SK-N-MC (cell line): Measurements from ENCODE around the gene PLTP.

ENCODE experiments used
- EZH2 ChIP-seq: fragments of 200-600 bp; sonication (generic); IDR thresholded peaks from one replicate; pipeline ENCODE4 v1.6.1; 2017; ENCODE audit warnings: antibody characterized with exemption
- POLR2AphosphoS5 ChIP-seq: IDR thresholded peaks from 2 replicates; pipeline ENCODE4 v1.6.1; 2012; ENCODE audit warnings: mild to moderate bottlenecking, low read depth, low read length, borderline replicate concordance

DNA sequence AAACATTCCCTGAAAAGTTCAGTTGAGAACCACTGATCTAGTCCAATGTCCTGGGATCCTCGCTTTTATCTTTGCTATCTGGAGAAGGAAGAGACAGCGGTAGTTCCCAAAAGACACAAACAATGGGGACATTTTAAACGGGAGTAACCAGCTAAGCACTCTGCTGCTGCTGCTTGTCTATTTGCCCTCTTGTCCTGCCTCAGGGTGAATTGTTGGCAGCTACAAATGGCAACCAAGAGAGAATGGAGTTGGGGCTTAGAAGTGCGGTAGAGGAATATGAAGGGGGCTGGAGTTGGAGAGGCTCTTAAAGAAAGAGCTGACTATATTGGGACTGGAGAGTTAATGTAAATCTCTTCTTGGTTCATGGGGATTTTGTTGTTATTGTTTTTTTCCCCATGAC is 37.4 kb downstream of the PLTP start:
- TF ChIP-seq POLR2AphosphoS5 (no peak), EZH2 (no peak)
